GM21447 (cell line): ENCODE measurements around the gene TRPC4AP.
A peak's percentile ranks its signal among the peaks of the same experiment; 100 is the strongest.
"Not testable (repeated sequence)": the region's sequence is repeated elsewhere in the genome, so short reads cannot be mapped to it uniquely, and the experiment has no call there.

Experiments used
- ATAC-seq: cut with Tn5 transposase; IDR thresholded peaks from one replicate; pipeline ENCODE4 v1.9.1; 2021; ENCODE audit not compliant: unreplicated experiment

Gene TRPC4AP

DNA sequence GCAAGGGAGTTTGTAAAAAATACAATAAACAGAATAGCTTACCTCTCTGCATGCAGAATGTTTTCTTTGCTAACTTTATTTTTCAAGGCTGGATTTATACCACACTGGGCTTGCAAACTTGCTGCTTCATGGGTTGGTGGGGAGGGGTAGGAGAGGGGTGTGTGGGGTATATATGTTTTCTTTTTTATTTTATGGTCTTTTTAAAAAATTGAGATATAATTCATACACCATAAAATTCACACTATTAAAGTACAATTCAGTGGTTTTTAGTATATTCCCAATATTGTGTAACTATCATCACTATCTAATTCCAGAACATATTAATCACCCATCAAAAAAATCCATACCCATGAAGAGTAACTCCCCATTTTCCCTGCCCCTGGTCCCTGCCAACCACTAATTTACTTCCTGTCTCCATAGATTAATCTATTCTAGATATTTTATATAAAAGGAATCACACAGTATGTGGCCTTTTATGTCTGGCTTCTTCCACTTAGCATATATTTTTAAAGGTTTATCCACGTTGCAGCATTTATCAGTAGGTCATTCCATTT lies 14.3 kb upstream of the TRPC4AP start:
- ATAC-seq, result no peak

DNA sequence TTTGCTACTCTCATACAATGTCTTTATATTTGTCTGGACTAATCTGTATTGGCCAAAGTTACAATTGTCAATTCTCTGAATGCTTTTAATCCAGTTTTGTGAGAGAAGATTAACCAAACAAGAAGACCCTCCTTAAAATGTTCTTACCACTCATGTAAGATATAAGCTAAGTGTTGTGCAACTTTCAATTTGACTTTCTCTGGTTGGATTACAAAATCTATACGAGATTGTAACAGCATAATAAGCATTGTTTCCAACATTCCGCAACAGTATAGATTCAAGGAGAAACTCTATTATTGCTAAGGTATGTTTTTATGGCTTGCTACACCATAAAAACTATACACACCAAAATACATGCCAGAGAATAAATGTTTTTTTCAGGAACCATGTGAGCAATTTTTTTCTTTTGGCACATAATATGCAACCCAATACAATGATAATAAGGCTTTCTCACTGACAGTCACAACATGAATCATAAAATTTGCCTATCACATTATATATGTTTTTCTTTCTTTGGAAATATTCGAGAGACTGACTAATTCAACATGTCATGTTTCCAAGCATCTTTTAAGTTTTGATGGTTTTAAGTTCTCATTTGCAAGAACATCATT lies 12.2 kb upstream of the TRPC4AP start:
- no peak for ATAC-seq

DNA sequence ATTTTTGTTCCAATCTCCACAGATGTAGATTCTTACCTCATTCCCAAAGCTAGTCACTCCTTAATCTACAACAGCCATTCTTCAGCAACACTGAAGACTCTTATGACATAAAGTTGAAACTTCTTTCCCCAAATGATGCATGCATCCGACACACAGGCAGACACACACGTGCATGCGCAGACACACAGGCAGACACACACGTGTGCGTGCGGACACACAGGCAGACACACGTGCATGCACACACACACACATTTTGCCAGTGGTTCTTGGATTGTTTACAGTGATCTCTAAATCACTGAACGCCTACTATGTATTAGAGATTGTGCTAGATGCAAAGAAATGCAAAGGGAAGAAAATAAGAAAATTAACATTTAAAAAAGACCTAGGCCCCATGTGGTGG lies 9.0 kb upstream of the TRPC4AP start:
- ATAC-seq, result no peak

DNA sequence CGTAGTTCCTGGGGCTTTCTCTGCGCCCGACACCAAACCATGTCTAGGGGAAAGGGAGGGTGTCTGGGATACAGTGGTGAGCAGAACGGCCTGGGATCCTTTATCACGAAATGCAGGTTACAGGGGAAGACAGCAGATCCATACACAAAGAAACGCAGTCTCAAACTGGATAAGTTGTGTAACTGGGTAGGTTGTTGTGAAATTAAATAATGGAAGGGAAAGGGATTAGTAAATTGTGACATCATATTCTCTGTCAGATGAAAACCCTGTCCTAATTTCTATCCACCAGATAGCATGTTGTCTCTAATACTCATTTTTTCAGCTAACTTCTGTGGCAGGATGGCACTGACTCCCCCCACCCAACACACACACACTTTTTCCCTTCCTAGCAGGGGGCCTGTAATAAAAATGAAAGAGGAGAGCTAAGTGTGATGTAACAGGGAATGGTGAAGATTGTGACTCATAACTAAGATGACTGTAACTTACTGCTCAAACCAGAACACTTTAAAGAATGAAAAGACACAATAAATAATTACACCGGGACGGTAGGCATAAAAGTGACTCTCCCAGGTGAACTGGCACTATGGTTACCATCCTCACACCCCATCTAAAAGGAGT lies 769 bp upstream of the TRPC4AP start:
- ATAC-seq, result no peak

DNA sequence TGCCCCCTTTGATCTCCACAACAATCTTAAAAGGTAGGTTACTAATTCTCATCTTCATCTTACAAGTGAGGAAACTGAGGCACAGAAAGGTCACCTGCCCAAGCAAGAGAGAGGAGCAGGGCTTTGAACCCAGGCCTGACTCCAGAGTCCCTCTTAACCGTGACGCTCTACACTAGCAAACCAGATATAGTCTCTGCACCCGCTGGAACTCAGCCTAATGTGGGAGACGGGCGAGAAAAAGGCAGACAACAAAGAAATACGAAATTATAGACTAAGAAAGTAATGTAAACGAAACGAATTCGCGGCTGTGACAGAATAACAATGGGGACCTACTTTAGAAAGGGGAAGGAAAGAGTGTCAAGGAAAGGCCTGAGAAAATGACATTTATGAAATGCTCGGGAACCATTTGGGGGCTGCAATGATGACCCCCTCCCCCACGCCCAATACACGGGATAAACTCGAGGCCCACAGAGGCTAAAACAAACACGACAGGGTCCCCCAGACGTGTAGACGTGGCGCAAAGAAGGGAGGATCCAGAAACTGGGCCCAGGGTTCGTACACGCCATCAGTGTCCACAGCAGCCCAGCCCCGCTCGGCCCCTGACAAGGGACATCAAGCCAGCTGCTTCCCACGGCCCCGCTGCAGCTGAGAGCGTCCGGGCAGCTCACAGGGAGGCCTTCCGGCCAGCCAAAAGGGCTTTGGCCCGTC lies 637 bp downstream of the TRPC4AP start:
- peak; percentile 12 for ATAC-seq

DNA sequence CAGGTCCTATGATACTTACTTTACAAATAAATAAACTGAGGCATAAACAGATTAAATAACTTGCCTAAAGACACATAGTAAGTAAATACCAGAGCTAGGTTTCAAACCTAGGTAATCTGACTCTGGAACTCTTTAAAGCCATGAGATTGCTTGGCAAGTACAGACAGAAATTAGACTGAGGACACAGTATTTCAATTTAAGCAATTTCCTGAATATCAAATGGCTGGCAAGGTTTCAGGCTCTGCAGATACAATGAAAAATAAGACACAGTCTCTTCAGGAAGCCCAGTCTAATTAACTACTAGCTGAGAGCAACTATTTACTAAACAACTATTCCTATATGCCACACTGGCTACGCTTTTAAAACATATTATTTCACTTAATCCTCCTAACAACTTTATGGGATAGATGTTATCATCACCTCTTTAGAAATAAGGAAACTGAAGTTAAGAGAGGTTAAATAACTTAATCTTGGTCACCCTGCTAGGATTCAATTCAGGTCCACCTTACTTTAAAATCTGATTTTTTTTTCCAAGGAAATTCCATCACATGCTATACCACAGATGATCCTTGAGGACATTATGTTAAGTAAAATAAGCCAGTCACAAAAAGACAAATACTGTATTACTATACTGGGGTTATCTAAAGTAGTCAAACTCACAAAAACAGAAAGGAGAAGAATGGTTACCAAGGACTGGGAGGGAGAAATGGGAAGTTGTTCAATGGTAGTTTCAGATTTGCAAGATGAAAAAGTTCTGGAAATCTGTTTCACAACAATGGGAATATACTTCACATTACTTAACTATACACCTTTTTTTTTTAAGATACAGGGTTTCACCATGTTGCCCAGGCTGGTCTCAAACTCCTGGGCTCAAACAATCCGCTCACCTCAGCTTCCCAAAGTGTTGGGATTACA lies 4.1 kb downstream of the TRPC4AP start:
- ATAC-seq, result no peak

DNA sequence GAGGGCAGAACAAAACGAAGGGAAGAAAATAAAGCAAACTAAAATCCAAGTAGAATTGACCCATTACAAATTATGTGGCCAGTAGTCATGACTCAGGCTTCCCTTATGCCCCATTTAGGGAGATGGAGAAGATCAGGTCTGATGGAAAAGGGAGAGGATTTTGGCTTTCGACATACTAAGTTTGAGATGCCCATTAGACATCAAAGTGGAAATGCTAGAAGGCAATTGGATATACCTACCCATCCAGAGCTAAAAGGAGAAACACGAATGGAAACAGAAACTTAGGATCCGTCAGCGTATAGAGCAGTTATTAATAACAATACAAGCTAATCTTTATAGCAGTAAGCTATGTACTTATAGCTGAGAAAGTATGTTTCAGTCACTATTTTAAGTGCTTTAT lies 4.8 kb downstream of the TRPC4AP start:
- ATAC-seq, result no peak

DNA sequence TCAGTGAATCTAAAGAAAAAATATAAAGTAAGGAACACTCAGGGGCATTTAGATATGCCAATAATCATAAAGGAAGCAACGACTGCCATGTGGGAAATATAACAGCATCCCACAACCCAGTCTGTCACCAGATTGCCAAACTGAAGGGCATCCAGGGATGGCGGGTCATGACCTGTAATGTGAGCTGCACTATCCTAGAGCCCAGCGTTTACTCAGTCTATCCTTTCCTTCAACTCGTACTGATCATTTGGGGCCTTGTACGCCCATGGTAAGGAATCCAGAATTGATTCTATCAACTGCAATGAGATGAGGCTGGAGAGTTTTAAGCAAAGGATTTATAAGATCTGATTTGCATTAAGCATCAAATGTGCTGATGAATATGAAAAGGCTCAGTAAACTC lies 5.3 kb downstream of the TRPC4AP start:
- no peak for ATAC-seq

DNA sequence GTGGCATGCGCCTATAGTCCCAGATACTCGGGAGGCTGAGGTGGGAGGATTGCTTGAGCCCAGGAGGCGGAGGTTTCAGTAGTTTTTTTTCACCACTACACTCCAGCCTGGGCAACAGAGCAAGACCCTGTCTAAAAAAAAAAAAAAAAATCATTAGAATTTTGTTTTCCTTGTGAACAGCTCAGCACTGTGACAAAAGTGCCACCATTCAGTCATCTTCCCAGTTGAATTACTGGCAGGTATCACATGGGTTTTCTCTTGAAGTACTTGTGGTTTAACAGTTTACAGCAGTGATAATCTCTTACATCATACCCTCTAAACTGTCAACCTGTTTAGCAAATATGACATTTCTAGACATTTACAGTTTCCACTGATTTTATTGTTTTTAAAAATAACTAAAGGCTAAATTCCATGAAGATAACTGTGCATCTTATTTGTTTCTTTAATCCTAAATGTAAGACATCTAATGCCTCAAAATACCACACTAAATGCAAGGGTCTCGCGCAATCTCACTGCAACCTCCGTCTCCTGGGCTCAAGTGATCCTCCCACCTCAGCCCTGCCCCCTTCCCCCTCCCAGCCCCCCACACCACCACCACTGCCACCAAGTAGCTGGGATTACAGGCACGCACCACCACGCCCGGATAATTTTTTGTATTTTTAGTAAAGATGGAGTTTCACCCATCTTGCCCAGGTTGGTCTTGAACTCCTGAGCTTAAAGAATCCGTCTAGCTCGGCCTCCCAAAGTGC lies 7.0 kb downstream of the TRPC4AP start:
- ATAC-seq, result no peak

DNA sequence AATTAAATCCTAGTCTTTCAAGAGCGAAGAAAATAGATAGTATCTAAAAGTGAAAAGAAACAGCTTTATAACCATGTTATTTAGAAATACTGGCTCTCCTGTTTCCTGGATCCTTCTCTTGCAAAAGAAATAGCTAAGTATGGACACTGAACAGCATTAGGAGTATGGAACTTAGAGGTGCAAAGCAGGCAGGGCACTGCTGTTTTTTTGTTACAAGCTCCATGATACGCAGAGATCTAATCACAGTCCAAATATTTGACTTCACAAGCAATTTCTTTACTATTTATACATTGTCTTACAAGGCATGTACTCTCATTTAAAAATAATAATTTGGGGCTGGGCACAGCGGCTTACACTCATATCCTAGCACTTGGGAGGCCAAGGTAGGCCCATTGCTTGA lies 7.6 kb downstream of the TRPC4AP start:
- no peak for ATAC-seq

DNA sequence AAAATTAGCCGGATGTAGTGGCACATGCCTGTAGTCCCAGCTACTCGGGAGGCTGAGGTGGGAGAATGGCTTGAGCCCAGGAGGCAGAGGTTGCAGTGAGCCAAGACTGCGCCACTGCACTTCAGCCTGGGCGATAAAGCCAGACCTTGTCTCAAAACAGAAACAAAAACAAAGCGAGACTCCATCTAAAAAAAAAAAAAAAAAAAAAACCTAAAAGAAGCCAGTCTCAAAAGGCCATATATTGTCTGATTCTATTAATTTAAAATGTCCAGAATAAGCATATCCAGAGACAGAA lies 12.3 kb downstream of the TRPC4AP start:
- ATAC-seq, result not testable (repeated sequence)

DNA sequence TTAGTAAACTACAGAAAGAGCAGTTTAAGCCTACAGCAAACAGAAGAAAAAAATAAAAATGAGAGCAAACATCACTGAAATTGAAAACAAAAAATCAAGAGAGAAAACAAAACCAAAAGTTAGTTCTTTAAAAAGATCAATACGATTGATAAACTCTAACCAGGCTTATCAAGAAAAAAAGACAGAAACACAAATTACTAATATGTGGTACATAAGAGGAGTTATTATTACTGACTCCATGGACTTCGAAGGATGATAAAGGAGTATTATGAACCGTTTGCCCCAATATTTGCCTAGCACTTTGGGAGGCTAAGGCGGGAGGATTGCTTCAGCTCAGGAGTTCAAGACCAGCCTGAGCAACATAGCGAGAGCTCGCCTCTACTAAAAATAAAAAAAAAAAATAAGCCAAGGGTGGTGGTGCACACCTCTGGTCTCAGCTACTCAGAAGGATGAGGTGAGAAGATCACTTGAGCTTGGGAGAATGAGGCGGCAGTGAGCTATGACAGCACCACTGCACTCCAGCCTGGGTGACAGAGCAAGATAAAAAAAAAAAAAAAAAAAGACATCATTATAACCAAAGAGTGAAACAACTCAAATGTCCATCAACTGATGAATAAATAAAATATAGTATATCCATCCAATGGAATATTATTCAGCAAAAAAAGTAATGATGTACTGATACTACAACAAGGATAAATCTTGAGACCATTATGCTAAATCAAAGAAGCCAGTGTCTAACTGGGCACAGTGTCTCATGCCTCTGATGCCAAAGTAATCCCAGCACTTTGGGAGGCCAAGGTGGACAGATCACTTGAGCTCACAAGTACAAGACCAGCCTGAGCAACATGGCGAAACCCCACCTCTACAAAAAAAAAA lies 12.9 kb downstream of the TRPC4AP start:
- no peak for ATAC-seq

DNA sequence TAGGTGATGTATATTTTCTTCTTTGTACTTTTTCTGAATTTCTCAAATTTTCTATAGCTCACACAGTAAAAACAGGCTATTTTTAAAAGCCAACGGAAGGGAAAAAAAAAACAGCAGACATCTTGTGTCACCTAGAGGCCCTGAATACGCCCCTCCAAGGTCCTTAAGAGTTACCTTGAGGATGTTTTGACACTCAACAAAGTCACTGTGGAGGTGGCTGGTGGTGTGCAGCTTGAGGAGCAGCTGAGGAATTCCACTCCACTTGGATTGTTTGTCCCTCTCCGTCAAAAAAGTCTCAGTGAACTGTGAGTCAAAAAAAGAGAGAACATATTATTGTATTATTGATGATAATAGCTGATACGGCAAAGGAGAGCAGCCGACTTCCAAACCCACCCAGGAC lies 14.7 kb downstream of the TRPC4AP start:
- no peak for ATAC-seq

DNA sequence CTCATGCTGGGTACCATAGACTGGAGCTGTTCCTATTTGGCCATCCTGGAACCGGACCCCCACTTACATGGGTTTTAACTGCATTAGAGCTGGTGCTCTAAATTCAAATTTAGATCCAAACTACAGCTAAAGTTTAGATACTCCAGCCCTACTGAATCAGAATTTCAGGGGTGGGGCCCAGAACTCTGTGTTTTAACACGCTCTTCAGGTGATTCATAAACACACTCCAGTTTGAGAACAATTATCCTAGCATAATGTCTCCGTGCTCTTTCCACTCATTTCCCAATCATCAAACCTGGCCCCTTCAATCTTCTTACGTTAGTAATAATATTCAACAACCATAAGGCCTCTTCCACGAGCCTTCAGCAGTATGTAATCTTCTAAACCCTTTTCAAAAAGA lies 15.3 kb downstream of the TRPC4AP start:
- no peak for ATAC-seq

DNA sequence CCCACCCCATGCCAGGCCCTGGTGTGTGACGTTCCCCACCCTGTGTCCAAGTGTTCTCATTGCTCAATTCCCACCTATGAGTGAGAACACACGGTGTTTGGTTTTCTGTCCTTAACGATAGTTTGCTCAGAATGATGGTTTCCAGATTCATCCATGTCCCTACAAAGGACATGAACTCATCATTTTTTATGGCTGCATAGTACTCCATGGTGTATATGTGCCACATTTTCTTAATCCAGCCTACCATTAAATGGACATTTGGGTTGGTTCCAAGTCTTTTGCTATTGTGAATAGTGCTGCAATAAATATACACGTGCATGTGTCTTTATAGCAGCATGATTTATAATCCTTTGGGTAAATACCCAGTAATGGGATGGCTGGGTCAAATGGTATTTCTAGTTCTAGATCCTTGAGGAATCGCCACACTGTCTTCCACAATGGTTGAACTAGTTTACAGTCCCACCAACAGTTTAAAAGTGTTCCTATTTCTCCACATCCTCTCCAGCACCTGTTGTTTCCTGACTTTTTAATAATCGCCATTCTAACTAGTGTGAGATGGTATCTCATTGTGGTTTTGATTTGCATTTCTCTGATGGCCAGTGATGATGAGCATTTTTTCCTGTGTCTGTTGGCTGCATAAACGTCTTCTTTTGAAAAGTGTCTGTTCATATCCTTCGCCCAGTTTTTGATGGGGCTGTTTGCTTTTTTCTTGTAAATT lies 21.0 kb downstream of the TRPC4AP start:
- not testable (repeated sequence) for ATAC-seq

DNA sequence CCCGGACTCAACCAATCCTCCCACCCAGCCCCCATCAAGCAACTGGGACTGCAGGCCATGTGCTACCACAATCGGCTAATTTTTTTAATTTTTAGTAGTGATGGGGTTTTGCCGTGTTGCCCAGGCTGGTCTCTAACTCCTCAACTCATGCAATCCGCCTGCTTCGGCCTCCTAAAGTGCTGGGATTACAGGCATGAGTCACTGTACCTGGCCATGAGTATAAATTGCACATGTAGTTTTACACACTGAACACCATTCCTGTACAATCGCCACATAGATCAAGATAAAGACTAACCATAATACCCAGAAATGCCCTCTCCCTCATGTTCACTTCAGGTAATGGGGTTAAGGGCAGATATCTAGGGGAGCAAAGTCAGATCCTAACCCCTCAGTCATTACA lies 26.4 kb downstream of the TRPC4AP start:
- ATAC-seq, result no peak

DNA sequence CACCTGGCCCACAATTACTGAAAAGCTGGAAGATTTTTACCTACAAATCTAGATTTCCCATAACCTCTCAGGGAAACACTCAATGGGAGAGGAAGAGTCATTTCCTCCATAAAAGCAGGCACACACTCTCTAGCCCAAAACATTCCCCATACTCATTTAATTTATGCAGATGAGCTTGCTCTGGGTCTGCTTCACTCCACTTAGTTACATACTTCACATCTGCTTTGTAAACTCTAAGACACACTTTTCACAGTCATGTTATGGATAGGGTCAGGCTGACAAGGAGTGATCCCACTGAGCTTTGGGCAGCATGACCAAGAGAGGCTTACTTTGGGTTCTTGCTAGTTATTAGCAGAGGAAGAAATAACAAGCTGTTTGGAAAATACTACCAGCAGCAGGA lies 27.4 kb downstream of the TRPC4AP start:
- ATAC-seq, result no peak

DNA sequence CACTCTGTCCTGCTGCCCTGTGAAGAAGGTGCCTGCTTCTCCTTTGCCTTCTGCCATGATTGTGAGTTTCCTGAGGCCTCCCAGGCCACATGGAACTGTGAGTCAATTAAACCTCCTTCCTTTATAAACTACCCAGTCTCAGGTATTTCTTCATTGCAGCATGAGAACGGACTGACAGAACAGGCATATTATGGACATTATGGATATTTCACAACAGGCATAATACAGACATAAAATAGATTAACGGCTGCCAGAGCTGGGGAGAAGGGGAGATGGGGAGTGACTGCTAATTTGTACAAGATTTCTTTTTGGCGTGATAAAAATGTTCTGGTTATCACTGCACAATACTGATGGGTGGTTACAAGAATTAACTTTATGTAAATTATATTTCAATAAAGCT lies 29.4 kb downstream of the TRPC4AP start:
- no peak for ATAC-seq

DNA sequence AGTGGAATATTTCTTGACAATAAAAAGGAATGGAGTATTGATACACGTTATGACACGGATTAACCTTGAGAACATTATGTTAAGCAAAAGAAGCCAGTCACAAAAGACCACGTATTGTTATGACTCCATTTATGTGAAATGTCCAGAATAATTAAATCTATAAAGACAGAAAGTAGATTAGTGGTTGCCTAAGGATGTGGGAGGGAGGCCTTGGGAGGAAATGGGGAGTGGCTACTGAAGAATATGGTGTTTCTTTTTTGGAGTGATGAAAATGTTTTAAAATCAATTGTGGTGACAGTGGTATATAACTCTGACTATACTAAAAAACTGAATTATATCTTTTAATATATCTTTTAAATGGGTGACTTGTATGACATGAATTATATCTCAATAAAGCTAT lies 30.1 kb downstream of the TRPC4AP start:
- no peak for ATAC-seq
